ENCODE measurements around the gene MYO5B.

The MYO5B gene

DNA sequence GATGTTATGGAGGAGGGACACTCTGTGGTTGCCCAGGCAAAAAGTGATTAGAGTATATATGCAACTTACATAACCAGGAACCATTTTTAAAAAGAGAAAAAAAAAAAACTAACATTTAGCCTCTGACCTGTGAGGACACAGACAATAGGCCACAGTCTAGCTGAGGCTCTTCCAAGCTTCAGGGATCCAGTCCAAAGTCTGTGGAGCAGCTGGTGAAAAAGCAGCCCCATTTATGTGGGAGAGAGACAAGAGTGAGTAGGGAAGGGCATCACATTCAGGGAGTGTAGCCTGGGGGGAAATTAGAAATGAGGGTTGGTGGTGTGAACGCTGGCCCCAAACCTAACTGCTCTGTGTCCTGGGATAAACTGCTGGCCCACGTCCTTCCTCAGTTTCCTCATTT is 122.8 kb downstream of the MYO5B start:
- H3K27ac Mint-ChIP-seq, result no peak overlapping the region
- peaks cover 18 to 19% of the 10 kb centered on the region in 2 donors for H3K27me3 Mint-ChIP-seq
- H3K36me3 Mint-ChIP-seq, result peaks cover 0 to 3% of the 10 kb centered on the region in 2 donors
- H3K4me1 Mint-ChIP-seq, result peaks cover 0 to 5% of the 10 kb centered on the region in 2 donors
- ATAC-seq (replicated peaks) (no peak), DNase-seq (no peak)
- H3K4me3 Mint-ChIP-seq, result no peak overlapping the region
- peaks cover 3 to 6% of the 10 kb centered on the region in 2 donors for H3K9me3 Mint-ChIP-seq

- DNase-seq, result no peak
- peak in 1 of 2 donors; percentile 10 for ATAC-seq (replicated peaks)
- H3K4me3 Mint-ChIP-seq, result no peak overlapping the region
- peaks cover 18 to 24% of the 10 kb centered on the region in 2 donors for H3K27me3 Mint-ChIP-seq
- peaks cover 0 to 5% of the 10 kb centered on the region in 2 donors for H3K4me1 Mint-ChIP-seq
- peaks cover 3 to 6% of the 10 kb centered on the region in 2 donors for H3K9me3 Mint-ChIP-seq
- H3K27ac Mint-ChIP-seq, result no peak overlapping the region
- H3K36me3 Mint-ChIP-seq, result peaks cover 0 to 3% of the 10 kb centered on the region in 2 donors
Observed at GRCh38 chr18:50071397-50071796, 123.5 kb downstream of the MYO5B start.

GRCh38 chr18:50069422-50069821 is 125.5 kb downstream of the MYO5B start:
- H3K4me1 Mint-ChIP-seq, result no peaks in the 10 kb centered on the region
- ATAC-seq (replicated peaks) (no peak), DNase-seq (no peak)
- peaks cover 3 to 5% of the 10 kb centered on the region in 2 donors for H3K9me3 Mint-ChIP-seq
- H3K27ac Mint-ChIP-seq, result no peak overlapping the region
- peaks cover 0 to 3% of the 10 kb centered on the region in 2 donors for H3K36me3 Mint-ChIP-seq
- H3K4me3 Mint-ChIP-seq, result no peak overlapping the region
- peaks cover 22 to 31% of the 10 kb centered on the region in 2 donors for H3K27me3 Mint-ChIP-seq

GRCh38 chr18:50065527-50065926 is 129.4 kb downstream of the MYO5B start:
- Mint-ChIP-seq H3K4me1 (no peaks in the 10 kb centered on the region), H3K4me3 (no peak overlapping the region), H3K27ac (no peak overlapping the region), H3K27me3 (peaks cover 15 to 28% of the 10 kb centered on the region in 2 donors), H3K36me3 (no peaks in the 10 kb centered on the region), H3K9me3 (peaks cover 0 to 1% of the 10 kb centered on the region in 2 donors)
- DNase-seq (no peak), ATAC-seq (replicated peaks) (no peak)

DNA sequence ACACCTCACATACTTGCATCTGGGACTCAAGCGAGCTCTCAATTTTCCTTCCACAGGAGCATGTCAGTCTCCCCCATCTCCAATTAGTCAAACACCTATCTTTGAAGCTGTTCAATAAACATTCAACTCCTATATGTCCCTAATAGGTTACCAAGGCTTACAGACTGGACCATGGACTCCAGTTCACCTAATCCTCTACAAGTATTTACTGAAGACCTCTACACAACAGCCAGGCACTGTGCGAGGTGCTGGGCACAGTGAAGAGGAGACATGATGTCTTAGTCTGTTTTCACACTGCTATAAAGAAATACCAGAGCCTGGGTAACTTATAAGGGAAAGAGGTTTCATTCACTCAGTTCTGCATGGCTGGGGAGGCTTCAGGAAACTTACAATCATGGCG is 129.9 kb downstream of the MYO5B start:
- no peak overlapping the region for H3K27ac Mint-ChIP-seq
- ATAC-seq (replicated peaks) (no peak), DNase-seq (no peak)
- peaks cover 15 to 28% of the 10 kb centered on the region in 2 donors for H3K27me3 Mint-ChIP-seq
- no peaks in the 10 kb centered on the region for H3K4me1 Mint-ChIP-seq
- H3K9me3 Mint-ChIP-seq, result peaks cover 0 to 1% of the 10 kb centered on the region in 2 donors
- no peaks in the 10 kb centered on the region for H3K36me3 Mint-ChIP-seq
- no peak overlapping the region for H3K4me3 Mint-ChIP-seq

- H3K4me1 Mint-ChIP-seq, result no peaks in the 10 kb centered on the region
- H3K4me3 Mint-ChIP-seq, result no peak overlapping the region
- H3K9me3 Mint-ChIP-seq, result no peaks in the 10 kb centered on the region
- DNase-seq (no peak), ATAC-seq (replicated peaks) (no peak)
- no peak overlapping the region for H3K27ac Mint-ChIP-seq
- H3K27me3 Mint-ChIP-seq, result peaks cover 20 to 29% of the 10 kb centered on the region in 2 donors
- no peaks in the 10 kb centered on the region for H3K36me3 Mint-ChIP-seq
Observed at GRCh38 chr18:50061876-50062517, 132.9 kb downstream of the MYO5B start.

GRCh38 chr18:50060822-50061221 is 134.1 kb downstream of the MYO5B start:
- Mint-ChIP-seq H3K9me3 (no peaks in the 10 kb centered on the region), H3K36me3 (no peaks in the 10 kb centered on the region), H3K4me1 (no peaks in the 10 kb centered on the region), H3K4me3 (no peak overlapping the region), H3K27me3 (peaks cover 16 to 27% of the 10 kb centered on the region in 2 donors), H3K27ac (no peak overlapping the region)
- no peak for DNase-seq
- ATAC-seq (replicated peaks), result no peak

GRCh38 chr18:50058731-50059130 is 136.2 kb downstream of the MYO5B start:
- Mint-ChIP-seq H3K4me1 (no peaks in the 10 kb centered on the region), H3K27ac (no peak overlapping the region), H3K36me3 (no peaks in the 10 kb centered on the region), H3K9me3 (no peaks in the 10 kb centered on the region), H3K27me3 (peaks cover 23 to 32% of the 10 kb centered on the region in 2 donors), H3K4me3 (no peak overlapping the region)
- no peak for ATAC-seq (replicated peaks)
- no peak for DNase-seq

DNA sequence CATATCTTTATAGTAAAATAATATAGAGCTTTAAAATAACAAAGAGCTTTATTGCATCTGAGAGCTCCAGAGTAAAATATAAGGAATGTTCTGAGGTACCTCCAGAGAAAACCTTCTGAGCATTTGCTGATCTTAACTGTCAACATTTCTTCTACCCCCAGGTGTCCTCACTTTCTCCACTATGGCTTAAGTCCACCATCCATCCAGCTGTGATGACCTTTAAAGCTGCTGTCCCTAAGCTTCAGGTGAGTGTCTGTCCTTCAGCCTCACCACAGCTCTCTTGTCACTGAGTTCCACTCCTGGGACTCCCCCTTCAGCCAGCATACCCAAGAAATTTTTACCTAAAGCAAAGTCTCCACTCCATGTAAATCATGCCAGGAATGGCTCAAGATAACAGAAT is 137.9 kb downstream of the MYO5B start:
- no peak for ATAC-seq (replicated peaks)
- Mint-ChIP-seq H3K27me3 (peaks cover 22 to 39% of the 10 kb centered on the region in 2 donors), H3K4me3 (no peak overlapping the region), H3K36me3 (no peaks in the 10 kb centered on the region), H3K9me3 (no peaks in the 10 kb centered on the region), H3K4me1 (no peaks in the 10 kb centered on the region), H3K27ac (no peak overlapping the region)
- DNase-seq, result no peak

GRCh38 chr18:50056185-50056584 is 138.8 kb downstream of the MYO5B start:
- no peak for DNase-seq
- Mint-ChIP-seq H3K4me3 (no peak overlapping the region), H3K36me3 (no peaks in the 10 kb centered on the region), H3K27ac (no peak overlapping the region), H3K4me1 (no peaks in the 10 kb centered on the region), H3K27me3 (peaks cover 22 to 43% of the 10 kb centered on the region in 2 donors), H3K9me3 (no peaks in the 10 kb centered on the region)
- ATAC-seq (replicated peaks), result no peak

DNA sequence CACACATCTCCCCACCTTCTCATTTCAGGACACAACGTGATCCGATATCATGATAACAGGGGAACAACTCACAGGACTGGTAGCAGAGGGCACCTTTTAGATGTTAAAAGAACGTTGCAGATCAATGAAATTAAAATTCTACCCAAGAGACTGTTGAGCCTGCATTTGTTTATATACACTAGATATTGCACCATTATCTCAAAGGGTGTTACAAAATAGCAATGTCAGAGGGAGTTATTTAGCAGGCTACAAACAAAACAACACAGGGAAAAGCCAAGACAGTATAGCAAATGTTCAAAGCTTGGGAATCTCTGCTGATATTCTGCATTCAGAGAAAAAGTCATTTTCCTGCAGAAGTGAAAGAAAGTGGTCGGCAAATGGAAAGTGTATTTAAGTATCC is 139.5 kb downstream of the MYO5B start:
- no peaks in the 10 kb centered on the region for H3K36me3 Mint-ChIP-seq

GRCh38 chr18:50053111-50053510 is 141.8 kb downstream of the MYO5B start:
- Mint-ChIP-seq H3K9me3 (no peaks in the 10 kb centered on the region), H3K27me3 (peaks cover 16 to 35% of the 10 kb centered on the region in 2 donors), H3K4me3 (no peak overlapping the region), H3K36me3 (no peaks in the 10 kb centered on the region), H3K27ac (no peak overlapping the region), H3K4me1 (no peaks in the 10 kb centered on the region)
- no peak for DNase-seq
- no peak for ATAC-seq (replicated peaks)

More for the DNA sequence above, 139.5 kb downstream of the MYO5B start:
- ATAC-seq (replicated peaks) (no peak), DNase-seq (no peak)
- Mint-ChIP-seq H3K4me1 (no peaks in the 10 kb centered on the region), H3K9me3 (no peaks in the 10 kb centered on the region), H3K27ac (no peak overlapping the region), H3K4me3 (no peak overlapping the region), H3K27me3 (peaks cover 22 to 43% of the 10 kb centered on the region in 2 donors)

GRCh38 chr18:50051288-50051687 is 143.7 kb downstream of the MYO5B start:
- ATAC-seq (replicated peaks), result no peak
- no peaks in the 10 kb centered on the region for H3K36me3 Mint-ChIP-seq
- no peak for DNase-seq
- no peak overlapping the region for H3K27ac Mint-ChIP-seq
- peaks cover 16 to 31% of the 10 kb centered on the region in 2 donors for H3K27me3 Mint-ChIP-seq
- H3K9me3 Mint-ChIP-seq, result no peaks in the 10 kb centered on the region
- no peaks in the 10 kb centered on the region for H3K4me1 Mint-ChIP-seq
- no peak overlapping the region for H3K4me3 Mint-ChIP-seq

GRCh38 chr18:50045126-50045525 is 149.8 kb downstream of the MYO5B start:
- DNase-seq, result no peak
- Mint-ChIP-seq H3K4me3 (no peak overlapping the region), H3K27me3 (peaks cover 6 to 11% of the 10 kb centered on the region in 2 donors), H3K9me3 (no peaks in the 10 kb centered on the region), H3K4me1 (no peaks in the 10 kb centered on the region), H3K27ac (no peak overlapping the region), H3K36me3 (no peaks in the 10 kb centered on the region)
- ATAC-seq (replicated peaks), result no peak

DNA sequence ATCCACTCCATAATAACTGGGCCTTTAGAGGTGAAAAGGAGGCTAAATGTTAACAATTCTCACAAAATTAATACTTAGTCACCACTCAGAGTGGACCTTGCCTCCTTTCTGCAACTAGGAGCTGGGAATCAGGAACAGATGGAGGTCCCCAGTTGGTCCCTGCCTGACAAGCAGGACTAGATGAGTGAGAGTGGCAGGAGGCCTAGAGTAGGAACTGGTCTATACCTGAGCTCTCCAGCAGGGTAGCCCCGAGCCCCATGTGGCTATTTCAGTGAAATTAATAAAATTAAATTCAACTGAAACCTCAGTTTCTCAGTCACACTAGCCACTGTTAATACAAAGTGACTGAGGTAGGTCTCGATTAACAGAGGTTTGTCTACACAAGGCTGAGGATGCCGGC is 150.5 kb downstream of the MYO5B start:
- H3K4me3 Mint-ChIP-seq, result no peak overlapping the region
- DNase-seq (no peak), ATAC-seq (replicated peaks) (no peak)
- no peaks in the 10 kb centered on the region for H3K4me1 Mint-ChIP-seq
- no peaks in the 10 kb centered on the region for H3K9me3 Mint-ChIP-seq
- no peaks in the 10 kb centered on the region for H3K36me3 Mint-ChIP-seq
- no peak overlapping the region for H3K27ac Mint-ChIP-seq
- peaks cover 6 to 11% of the 10 kb centered on the region in 2 donors for H3K27me3 Mint-ChIP-seq

Measured in stimulated activated naive B cell treated with anti-CD40 and anti-IgM and Interleukin-4, amounts not matched to agents 10 μg/mL and 1 μg/mL and 100 μg/mL, for 72 hours (primary cell).